ENCODE results near the gene DYNC1H1.
"Not testable (repeated sequence)": the region's sequence is repeated elsewhere in the genome, so short reads cannot be mapped to it uniquely, and the experiment has no call there.

DYNC1H1 gene

GRCh38 chr14:101962503-101962874 is 1.9 kb upstream of the DYNC1H1 start:
- peaks cover 10% of the 10 kb centered on the region; the same call in 1 of the 2 replicates for H3K4me1 ChIP-seq
- no peaks in the 10 kb centered on the region for H3K27me3 ChIP-seq (ENCODE audit: low read depth)
- in situ Hi-C loops (cut with MboI; ENCODE audit: low sequenced_read_pairs), result loop anchor here (5.0 to 25.0 kb wide), 3 partner anchors 250 to 550 kb away; partner anchors contain the start of genes ANKRD9 and ZNF839
- no peaks in the 10 kb centered on the region for H3K36me3 ChIP-seq (replicated peaks)
- no peaks in the 10 kb centered on the region for H3K9me3 ChIP-seq
- peak in 1 of 2 experiments; percentile 44 for DNase-seq (ENCODE audit: low spot score in 2 of 2)
- H3K4me3 ChIP-seq, result no peak overlapping the region

GRCh38 chr14:101963052-101963451 is 1.3 kb upstream of the DYNC1H1 start:
- no peaks in the 10 kb centered on the region for H3K27me3 ChIP-seq (ENCODE audit: low read depth)
- H3K9me3 ChIP-seq, result no peaks in the 10 kb centered on the region
- in situ Hi-C loops (cut with MboI; ENCODE audit: low sequenced_read_pairs), result loop anchor here (5.0 to 25.0 kb wide), 3 partner anchors 251 to 549 kb away; partner anchors contain the start of genes ANKRD9 and ZNF839
- H3K36me3 ChIP-seq (replicated peaks), result no peaks in the 10 kb centered on the region
- DNase-seq (ENCODE audit: low spot score in 2 of 2), result no peak
- peaks cover 10% of the 10 kb centered on the region; the same call in 1 of the 2 replicates for H3K4me1 ChIP-seq
- H3K4me3 ChIP-seq, result no peak overlapping the region

GRCh38 chr14:101963656-101964296 is 597 bp upstream of the DYNC1H1 start:
- Histone ChIP-seq H3K9me3 (no peaks in the 10 kb centered on the region), H3K4me3 (peak overlapping the region; percentile 98), H3K27me3 (ENCODE audit: low read depth) (no peaks in the 10 kb centered on the region), H3K36me3 (replicated peaks) (no peaks in the 10 kb centered on the region), H3K4me1 (peaks cover 10% of the 10 kb centered on the region; the same call in 1 of the 2 replicates)
- DNase-seq (ENCODE audit: low spot score in 2 of 2), result no peak
- in situ Hi-C loops (cut with MboI; ENCODE audit: low sequenced_read_pairs), result loop anchor here (5.0 to 25.0 kb wide), 3 partner anchors 251 to 549 kb away; partner anchors contain the start of genes ANKRD9 and ZNF839

- peaks cover 10% of the 10 kb centered on the region; the same call in 1 of the 2 replicates for H3K4me1 ChIP-seq
- no peaks in the 10 kb centered on the region for H3K9me3 ChIP-seq
- H3K27me3 ChIP-seq (ENCODE audit: low read depth), result no peaks in the 10 kb centered on the region
- peaks cover 4% of the 10 kb centered on the region; the same call in 1 of the 2 replicates for H3K36me3 ChIP-seq (replicated peaks)
- peak overlapping the region; percentile 98 for H3K4me3 ChIP-seq
- peak in 1 of 2 experiments; percentile 69 for DNase-seq (ENCODE audit: low spot score in 2 of 2)
- in situ Hi-C loops (cut with MboI; ENCODE audit: low sequenced_read_pairs), result loop anchor here (25.0 kb wide), 1 partner anchor 547 kb away; the partner anchor contains the start of gene ANKRD9
These were observed 790 bp downstream of the DYNC1H1 start for GRCh38 chr14:101965181-101965544.

- Histone ChIP-seq H3K4me1 (peaks cover 10% of the 10 kb centered on the region; the same call in 1 of the 2 replicates), H3K27me3 (ENCODE audit: low read depth) (no peaks in the 10 kb centered on the region), H3K36me3 (replicated peaks) (peaks cover 4% of the 10 kb centered on the region; the same call in 1 of the 2 replicates), H3K9me3 (no peaks in the 10 kb centered on the region), H3K4me3 (peak overlapping the region; percentile 98)
- DNase-seq (ENCODE audit: low spot score in 2 of 2), result peak in 1 of 2 experiments; percentile 42
- in situ Hi-C loops (cut with MboI; ENCODE audit: low sequenced_read_pairs), result loop anchor here (25.0 kb wide), 1 partner anchor 546 kb away; the partner anchor contains the start of gene ANKRD9
These were observed 1.7 kb downstream of the DYNC1H1 start for GRCh38 chr14:101965770-101966722.

GRCh38 chr14:101966742-101967141 is 2.4 kb downstream of the DYNC1H1 start:
- Histone ChIP-seq H3K36me3 (replicated peaks) (peaks cover 4% of the 10 kb centered on the region; the same call in 1 of the 2 replicates), H3K4me1 (peaks cover 12% of the 10 kb centered on the region), H3K4me3 (peak overlapping the region; percentile 98; the same call in 1 of the 2 replicates), H3K9me3 (no peaks in the 10 kb centered on the region), H3K27me3 (ENCODE audit: low read depth) (no peaks in the 10 kb centered on the region)
- in situ Hi-C loops (cut with MboI; ENCODE audit: low sequenced_read_pairs), result loop anchor here (25.0 kb wide), 1 partner anchor 546 kb away; the partner anchor contains the start of gene ANKRD9
- no peak for DNase-seq (ENCODE audit: low spot score in 2 of 2)

- no peak for DNase-seq (ENCODE audit: low spot score in 2 of 2)
These were observed 3.8 kb downstream of the DYNC1H1 start for GRCh38 chr14:101968186-101968585.

GRCh38 chr14:101969481-101969880 is 5.1 kb downstream of the DYNC1H1 start:
- in situ Hi-C loops (cut with MboI; ENCODE audit: low sequenced_read_pairs), result loop anchor here (25.0 kb wide), 1 partner anchor 543 kb away; the partner anchor contains the start of gene ANKRD9
- no peaks in the 10 kb centered on the region for H3K27me3 ChIP-seq (ENCODE audit: low read depth)
- peaks cover 22% of the 10 kb centered on the region for H3K4me1 ChIP-seq
- no peak overlapping the region for H3K4me3 ChIP-seq
- no peak for DNase-seq (ENCODE audit: low spot score in 2 of 2)
- H3K9me3 ChIP-seq, result no peaks in the 10 kb centered on the region
- peaks cover 4% of the 10 kb centered on the region; the same call in 1 of the 2 replicates for H3K36me3 ChIP-seq (replicated peaks)

More at GRCh38 chr14:101968186-101968585, 3.8 kb downstream of the DYNC1H1 start:
- H3K4me3 ChIP-seq, result no peak overlapping the region
- peaks cover 4% of the 10 kb centered on the region; the same call in 1 of the 2 replicates for H3K36me3 ChIP-seq (replicated peaks)
- H3K9me3 ChIP-seq, result no peaks in the 10 kb centered on the region
- no peaks in the 10 kb centered on the region for H3K27me3 ChIP-seq (ENCODE audit: low read depth)
- peaks cover 22% of the 10 kb centered on the region for H3K4me1 ChIP-seq
- in situ Hi-C loops (cut with MboI; ENCODE audit: low sequenced_read_pairs), result loop anchor here (25.0 kb wide), 1 partner anchor 544 kb away; the partner anchor contains the start of gene ANKRD9

GRCh38 chr14:101970830-101971400 is 6.5 kb downstream of the DYNC1H1 start:
- H3K36me3 ChIP-seq (replicated peaks), result peaks cover 4% of the 10 kb centered on the region; the same call in 1 of the 2 replicates
- no peak for DNase-seq (ENCODE audit: low spot score in 2 of 2)
- H3K27me3 ChIP-seq (ENCODE audit: low read depth), result no peaks in the 10 kb centered on the region
- in situ Hi-C loops (cut with MboI; ENCODE audit: low sequenced_read_pairs), result loop anchor here (25.0 kb wide), 1 partner anchor 541 kb away; the partner anchor contains the start of gene ANKRD9
- no peaks in the 10 kb centered on the region for H3K9me3 ChIP-seq
- H3K4me3 ChIP-seq, result no peak overlapping the region
- H3K4me1 ChIP-seq, result peaks cover 22% of the 10 kb centered on the region

- not testable (repeated sequence) for DNase-seq (ENCODE audit: low spot score in 2 of 2)
- H3K4me1 ChIP-seq, result peaks cover 18% of the 10 kb centered on the region
These were observed 7.1 kb downstream of the DYNC1H1 start for GRCh38 chr14:101971458-101971857.

GRCh38 chr14:101972126-101972866 is 7.9 kb downstream of the DYNC1H1 start:
- no peaks in the 10 kb centered on the region for H3K9me3 ChIP-seq
- H3K36me3 ChIP-seq (replicated peaks), result peaks cover 13% of the 10 kb centered on the region
- H3K27me3 ChIP-seq (ENCODE audit: low read depth), result no peaks in the 10 kb centered on the region
- DNase-seq (ENCODE audit: low spot score in 2 of 2), result peak; percentile 59 to 72
- in situ Hi-C loops (cut with MboI; ENCODE audit: low sequenced_read_pairs), result loop anchor here (25.0 kb wide), 1 partner anchor 540 kb away; the partner anchor contains the start of gene ANKRD9
- H3K4me1 ChIP-seq, result peaks cover 20% of the 10 kb centered on the region
- H3K4me3 ChIP-seq, result no peak overlapping the region

More at GRCh38 chr14:101971458-101971857, 7.1 kb downstream of the DYNC1H1 start:
- H3K27me3 ChIP-seq (ENCODE audit: low read depth); H3K36me3 ChIP-seq (replicated peaks); H3K9me3 ChIP-seq; H3K4me3 ChIP-seq: not testable (repeated sequence)
- in situ Hi-C loops (cut with MboI; ENCODE audit: low sequenced_read_pairs), result loop anchor here (25.0 kb wide), 1 partner anchor 541 kb away; the partner anchor contains the start of gene ANKRD9

- in situ Hi-C loops (cut with MboI; ENCODE audit: low sequenced_read_pairs), result loop anchor here (25.0 kb wide), 1 partner anchor 539 kb away; the partner anchor contains the start of gene ANKRD9
- Histone ChIP-seq H3K36me3 (replicated peaks) (peaks cover 24% of the 10 kb centered on the region), H3K4me1 (peaks cover 26% of the 10 kb centered on the region), H3K4me3 (no peak overlapping the region), H3K27me3 (ENCODE audit: low read depth) (no peaks in the 10 kb centered on the region), H3K9me3 (no peaks in the 10 kb centered on the region)
- no peak for DNase-seq (ENCODE audit: low spot score in 2 of 2)
These were observed 9.0 kb downstream of the DYNC1H1 start for GRCh38 chr14:101973356-101973755.

All from HAP-1 (cell line).